GM21447 (cell line): Measurements from ENCODE around the gene EXOC4.
"Not testable (repeated sequence)": the region's sequence is repeated elsewhere in the genome, so short reads cannot be mapped to it uniquely, and the experiment has no call there.

Source experiments
- ATAC-seq: cut with Tn5 transposase; IDR thresholded peaks from one replicate; pipeline ENCODE4 v1.9.1; 2021; ENCODE audit not compliant: unreplicated experiment

Gene EXOC4

GRCh38 chr7:134048166-134048565 is 795.3 kb downstream of the EXOC4 start:
- no peak for ATAC-seq

- ATAC-seq, result peak; percentile 53
These were observed 798.1 kb downstream of the EXOC4 start for GRCh38 chr7:134051020-134051419.

- no peak for ATAC-seq
These were observed 803.9 kb downstream of the EXOC4 start for GRCh38 chr7:134056816-134057215.

- ATAC-seq, result no peak
These were observed 805.6 kb downstream of the EXOC4 start for GRCh38 chr7:134058521-134058920.

GRCh38 chr7:134058980-134059379 is 806.1 kb downstream of the EXOC4 start:
- no peak for ATAC-seq

GRCh38 chr7:134059921-134060320 is 807.0 kb downstream of the EXOC4 start:
- ATAC-seq, result no peak

GRCh38 chr7:134060874-134061273 is 808.0 kb downstream of the EXOC4 start:
- ATAC-seq, result no peak

GRCh38 chr7:134062460-134062859 is 809.6 kb downstream of the EXOC4 start:
- ATAC-seq, result no peak

- ATAC-seq, result no peak
These were observed 812.5 kb downstream of the EXOC4 start for GRCh38 chr7:134065415-134065814.

GRCh38 chr7:134067164-134067563 is 814.3 kb downstream of the EXOC4 start:
- ATAC-seq, result no peak

- no peak for ATAC-seq
These were observed 815.8 kb downstream of the EXOC4 start for GRCh38 chr7:134068670-134069069.

GRCh38 chr7:134069187-134069586 is 816.3 kb downstream of the EXOC4 start:
- no peak for ATAC-seq

- no peak for ATAC-seq
These were observed 817.8 kb downstream of the EXOC4 start for GRCh38 chr7:134070673-134071072.

- peak; percentile 90 for ATAC-seq
These were observed 818.8 kb downstream of the EXOC4 start for GRCh38 chr7:134071355-134072331.

- ATAC-seq, result no peak
These were observed 820.4 kb downstream of the EXOC4 start for GRCh38 chr7:134073276-134073675.

GRCh38 chr7:134075799-134076198 is 822.9 kb downstream of the EXOC4 start:
- no peak for ATAC-seq

GRCh38 chr7:134077560-134077959 is 824.7 kb downstream of the EXOC4 start:
- not testable (repeated sequence) for ATAC-seq

- no peak for ATAC-seq
These were observed 826.1 kb downstream of the EXOC4 start for GRCh38 chr7:134078991-134079390.

GRCh38 chr7:134081695-134082094 is 828.8 kb downstream of the EXOC4 start:
- no peak for ATAC-seq

- no peak for ATAC-seq
These were observed 831.0 kb downstream of the EXOC4 start for GRCh38 chr7:134083766-134084487.

GRCh38 chr7:134084488-134085144 is 831.7 kb downstream of the EXOC4 start:
- no peak for ATAC-seq
